CD14-positive monocyte (primary cell): ENCODE data around the gene OR10X1. TPM values are rescaled to one million over a fixed set of nuclear protein-coding genes. Genes with fewer than 3 reads are reported as not detected.

Source experiments
- DNase-seq, 3 donors: peaks; one replicate each; pipeline ENCODE4 v3.0.0-alpha.2; 2011 to 2022
- H2AFZ ChIP-seq: 2 replicates; pipeline ENCODE4 v1.6.0; 2012; ENCODE audit warnings: mild to moderate bottlenecking, low read depth, low read length, inconsistent platforms; ENCODE audit not compliant: insufficient read depth, poor library complexity, severe bottlenecking
- H3K27ac ChIP-seq, 2 donors: 1 replicate in 1 of 2; 2 replicates in 1 of 2; pipeline ENCODE4 v1.5.1; 2012 to 2013; ENCODE audit warnings: low read length in 2 of 2, control low read depth in 1 of 2, inconsistent platforms in 1 of 2, low read depth in 1 of 2, mild to moderate bottlenecking in 1 of 2
- H3K27me3 ChIP-seq, 2 donors: one replicate each; pipeline versions ENCODE4 v1.6.0 to v1.6.1; 2011 to 2013; ENCODE audit warnings: low read length in 2 of 2; ENCODE audit not compliant: control insufficient read depth in 2 of 2, insufficient read depth in 2 of 2
- H3K36me3 ChIP-seq, 2 donors: replicated peaks in 1 of 2; 1 replicate in 1 of 2; 2 replicates in 1 of 2; pipeline versions ENCODE4 v1.5.1 to v1.6.1; 2012 to 2013; ENCODE audit warnings: low read length in 2 of 2, control low read depth in 1 of 2, inconsistent platforms in 1 of 2, mild to moderate bottlenecking in 1 of 2; ENCODE audit not compliant: insufficient read depth in 2 of 2, control insufficient read depth in 1 of 2
- H3K4me1 ChIP-seq, 2 donors: 1 replicate in 1 of 2; 2 replicates in 1 of 2; pipeline versions ENCODE4 v1.5.1 to v1.6.1; 2012 to 2013; ENCODE audit warnings: low read length in 2 of 2, control low read depth in 1 of 2, inconsistent platforms in 1 of 2, mild to moderate bottlenecking in 1 of 2, moderate library complexity in 1 of 2; ENCODE audit not compliant: insufficient read depth in 2 of 2, control insufficient read depth in 1 of 2
- H3K4me2 ChIP-seq: replicated peaks from 2 replicates; pipeline ENCODE3; 2012; ENCODE audit warnings: low read length, moderate library complexity, mild to moderate bottlenecking; ENCODE audit not compliant: poor library complexity, severe bottlenecking; ENCODE audit errors: extremely low read depth
- H3K4me3 ChIP-seq, 3 experiments: fragments of 200-600 bp in 1 of 3; sonication (generic) in 1 of 3; replicated peaks in 1 of 3; 1 replicate in 2 of 3; 2 replicates in 1 of 3; pipeline ENCODE4 v1.5.1; 2011 to 2013; ENCODE audit warnings: low read length in 3 of 3, mild to moderate bottlenecking in 3 of 3, control low read depth in 2 of 3, low read depth in 2 of 3, inconsistent platforms in 1 of 3, moderate library complexity in 1 of 3
- H3K79me2 ChIP-seq: 2 replicates; pipeline ENCODE4 v1.6.0; 2012; ENCODE audit warnings: mild to moderate bottlenecking, control low read depth, inconsistent platforms, low read length, moderate library complexity; ENCODE audit not compliant: insufficient read depth
- H3K9ac ChIP-seq: 2 replicates; pipeline ENCODE4 v1.6.0; 2017; ENCODE audit warnings: low read length, mild to moderate bottlenecking; ENCODE audit not compliant: insufficient read depth, poor library complexity, severe bottlenecking
- H3K9me3 ChIP-seq, 2 donors: replicated peaks in 1 of 2; 1 replicate in 1 of 2; 2 replicates in 1 of 2; pipeline versions ENCODE4 v1.5.1 to v1.6.1; 2012 to 2013; ENCODE audit warnings: low read length in 2 of 2, control low read depth in 1 of 2; ENCODE audit not compliant: control insufficient read depth in 1 of 2, insufficient read depth in 1 of 2
- H4K20me1 ChIP-seq: 2 replicates; pipeline ENCODE4 v1.6.0; 2012; ENCODE audit warnings: mild to moderate bottlenecking, low read length, control low read depth, moderate library complexity; ENCODE audit not compliant: insufficient read depth
- H3K27ac Mint-ChIP-seq, 7 donors: one replicate each; pipeline ENCODE4 v1.8.0; 2020; ENCODE audit warnings: mild to moderate bottlenecking in 7 of 7, mixed read lengths in 7 of 7, moderate library complexity in 6 of 7, inconsistent platforms in 2 of 7
- H3K27me3 Mint-ChIP-seq, 3 donors: one replicate each; pipeline ENCODE4 v1.8.0; 2021 to 2022; ENCODE audit warnings: low read depth in 3 of 3, mild to moderate bottlenecking in 3 of 3, mixed read lengths in 3 of 3, moderate library complexity in 3 of 3, inconsistent platforms in 1 of 3
- H3K36me3 Mint-ChIP-seq, 2 donors: one replicate each; pipeline ENCODE4 v1.8.0; 2020; ENCODE audit warnings: mixed read lengths in 2 of 2, inconsistent platforms in 1 of 2, mild to moderate bottlenecking in 1 of 2
- H3K4me1 Mint-ChIP-seq: one replicate; pipeline ENCODE4 v1.8.0; 2020; ENCODE audit warnings: mild to moderate bottlenecking, mixed read lengths
- H3K4me3 Mint-ChIP-seq, 2 donors: one replicate each; pipeline ENCODE4 v1.8.0; 2020; ENCODE audit warnings: mild to moderate bottlenecking in 2 of 2, mixed read lengths in 2 of 2, moderate library complexity in 1 of 2
- H3K9me3 Mint-ChIP-seq, 7 donors: one replicate each; pipeline ENCODE4 v1.8.0; 2020 to 2022; ENCODE audit warnings: mixed read lengths in 7 of 7, mild to moderate bottlenecking in 6 of 7, moderate library complexity in 6 of 7, inconsistent platforms in 2 of 7
- WGBS: methylation state at CpG from one replicate; pipeline ENCODE4 v1.1.5; 2013; ENCODE audit warnings: missing lambda C conversion rate; ENCODE audit not compliant: insufficient coverage; 5-methylcytosine and 5-hydroxymethylcytosine counted together
- intact Hi-C, 2 donors: fragments of 100-400 bp; cut with micrococcal nuclease; formaldehyde crosslinking; loops; one replicate each; pipeline versions ENCODE4 v1.15.0 to v1.15.1; 2023
- polyA plus RNA-seq, 3 donors: library from polyadenylated mRNA; depleted of rRNA in 1 of 3; unstranded in 2 of 3; stranded (reverse) in 1 of 3; fragments of 300-500 nt in 2 of 3; fragments of >200 nt in 1 of 3; fragmentation: Illumina TruSeq in 2 of 3; gene quantifications; 1 replicate in 2 of 3; 2 replicates in 1 of 3; pipeline ENCODE4 v1.2.3, GENCODE V29; 2012 to 2021
- TF ChIP-seq, protein P1 (sequence below): fragments of 200-600 bp; IDR thresholded peaks from one replicate; pipeline ENCODE4 v1.8.0; 2022; ENCODE audit warnings: antibody characterized with exemption, mild to moderate bottlenecking

The OR10X1 gene
- polyA plus RNA-seq, 3 donors, result not detected

DNA sequence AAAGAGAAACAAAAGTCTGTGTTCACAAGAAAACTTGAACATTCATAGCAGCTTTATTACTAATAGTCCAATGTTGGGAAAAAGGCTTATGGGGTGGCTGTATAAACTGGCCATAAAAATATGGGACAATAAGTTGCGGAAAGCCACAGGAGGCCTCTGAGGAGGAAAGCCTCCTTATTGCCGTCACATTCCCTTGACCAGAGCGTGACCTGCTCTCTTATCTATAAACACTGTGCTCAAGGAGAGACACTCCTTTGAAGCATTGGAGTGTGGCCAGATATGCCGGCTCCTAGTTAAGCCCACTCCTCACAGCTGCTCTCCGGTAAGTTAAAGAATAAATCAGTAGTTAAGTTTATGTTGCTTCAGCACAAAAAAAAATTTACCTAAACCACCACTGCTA lies 45.2 kb downstream of the OR10X1 start:
- H3K27ac ChIP-seq, result no peak overlapping the region
- H2AFZ ChIP-seq, result no peak overlapping the region
- no peak overlapping the region for H3K4me3 ChIP-seq
- H3K36me3 ChIP-seq, result no peaks in the 10 kb centered on the region
- no peak overlapping the region for H3K27ac Mint-ChIP-seq
- H3K4me3 Mint-ChIP-seq, result no peak overlapping the region
- H3K9ac ChIP-seq, result no peak overlapping the region
- no peaks in the 10 kb centered on the region for H3K4me1 Mint-ChIP-seq
- H3K79me2 ChIP-seq, result no peaks in the 10 kb centered on the region
- H3K4me2 ChIP-seq, result no peak overlapping the region
- intact Hi-C loops, result no loop called here
- H3K9me3 ChIP-seq, result no peaks in the 10 kb centered on the region
- H4K20me1 ChIP-seq, result no peaks in the 10 kb centered on the region
- no peaks in the 10 kb centered on the region for H3K4me1 ChIP-seq
- H3K27me3 Mint-ChIP-seq, result peaks cover 2 to 12% (median 5%) of the 10 kb centered on the region in 3 donors
- TF ChIP-seq, protein P1, sequence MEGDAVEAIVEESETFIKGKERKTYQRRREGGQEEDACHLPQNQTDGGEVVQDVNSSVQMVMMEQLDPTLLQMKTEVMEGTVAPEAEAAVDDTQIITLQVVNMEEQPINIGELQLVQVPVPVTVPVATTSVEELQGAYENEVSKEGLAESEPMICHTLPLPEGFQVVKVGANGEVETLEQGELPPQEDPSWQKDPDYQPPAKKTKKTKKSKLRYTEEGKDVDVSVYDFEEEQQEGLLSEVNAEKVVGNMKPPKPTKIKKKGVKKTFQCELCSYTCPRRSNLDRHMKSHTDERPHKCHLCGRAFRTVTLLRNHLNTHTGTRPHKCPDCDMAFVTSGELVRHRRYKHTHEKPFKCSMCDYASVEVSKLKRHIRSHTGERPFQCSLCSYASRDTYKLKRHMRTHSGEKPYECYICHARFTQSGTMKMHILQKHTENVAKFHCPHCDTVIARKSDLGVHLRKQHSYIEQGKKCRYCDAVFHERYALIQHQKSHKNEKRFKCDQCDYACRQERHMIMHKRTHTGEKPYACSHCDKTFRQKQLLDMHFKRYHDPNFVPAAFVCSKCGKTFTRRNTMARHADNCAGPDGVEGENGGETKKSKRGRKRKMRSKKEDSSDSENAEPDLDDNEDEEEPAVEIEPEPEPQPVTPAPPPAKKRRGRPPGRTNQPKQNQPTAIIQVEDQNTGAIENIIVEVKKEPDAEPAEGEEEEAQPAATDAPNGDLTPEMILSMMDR, result no peak
- H3K27me3 ChIP-seq, result peaks cover 0 to 4% of the 10 kb centered on the region in 2 donors
- no peak for DNase-seq
- H3K36me3 Mint-ChIP-seq, result no peaks in the 10 kb centered on the region
- H3K9me3 Mint-ChIP-seq, result peaks cover 0 to 3% (median 0%) of the 10 kb centered on the region in 7 donors
- no CpG with 5 or more reads among the region's 5 CpGs for WGBS

Other genes starting within 250 kb of the OR10X1 start
- gene CD1B, start 248.4 kb downstream of the OR10X1 start, polyA plus RNA-seq, result 1 to 10 TPM; 1.3 to 2.7 (median 2.3) TPM
- 1 to 10 TPM; 3.1 to 6.3 (median 3.3) TPM for gene CD1E, start 226.0 kb downstream of the OR10X1 start, polyA plus RNA-seq
- not detected for gene OR10T2, start 180.4 kb downstream of the OR10X1 start, polyA plus RNA-seq
- gene OR10K2, start 153.7 kb downstream of the OR10X1 start, polyA plus RNA-seq, result not detected
- not detected for gene OR10K1, start 118.1 kb downstream of the OR10X1 start, polyA plus RNA-seq
- gene OR10R2, start 107.7 kb downstream of the OR10X1 start, polyA plus RNA-seq, result not detected
- gene OR6Y1, start 25.5 kb downstream of the OR10X1 start, polyA plus RNA-seq, result not detected
- not detected for gene OR6P1, start 9.3 kb downstream of the OR10X1 start, polyA plus RNA-seq
- not detected for gene OR10Z1, start 25.4 kb upstream of the OR10X1 start, polyA plus RNA-seq
- under 1 TPM in 2 of 3 donors, not detected in 1; 0.19 to 0.28 TPM for gene SPTA1, start 106.8 kb upstream of the OR10X1 start, polyA plus RNA-seq
- not detected for gene OR6K2, start 120.8 kb upstream of the OR10X1 start, polyA plus RNA-seq
- not detected for gene OR6K3, start 140.8 kb upstream of the OR10X1 start, polyA plus RNA-seq
- not detected for gene OR6K6, start 174.8 kb upstream of the OR10X1 start, polyA plus RNA-seq
- gene OR6N1, start 192.3 kb upstream of the OR10X1 start, polyA plus RNA-seq, result not detected
- not detected for gene OR6N2, start 201.3 kb upstream of the OR10X1 start, polyA plus RNA-seq